ENCODE results near the gene WDPCP. TPM values are rescaled to one million over a fixed set of nuclear protein-coding genes. Genes with fewer than 3 reads are reported as not detected.
"Not testable (repeated sequence)": the region's sequence is repeated elsewhere in the genome, so short reads cannot be mapped to it uniquely, and the experiment has no call there.

The WDPCP gene
- total RNA-seq, 8 experiments from 2014 or later: 5.6 to 22.4 (median 14.6) TPM

- ATAC-seq (replicated peaks in 6 of 8): peak in 1 of 8 experiments; percentile 35
- WGBS, 10 experiments: 31 to 100% (median 85%) methylated on average over 1 to 2 of the region's 2 CpGs
Measured at GRCh38 chr2:63192889-63193774, 395.1 kb downstream of the WDPCP start.

GRCh38 chr2:63192169-63192888 lies 395.9 kb downstream of the WDPCP start:
- no peak for ATAC-seq (replicated peaks in 6 of 8)
- Histone ChIP-seq H3K4me1 (replicated peaks in 1 of 2) (no peaks in the 10 kb centered on the region), H3K4me3 (no peak overlapping the region), H3K27ac (no peak overlapping the region)
- in situ Hi-C loops (cut with MboI; ENCODE audit: low pct_unique_long_range_greater_than_20kb in 2 of 9, low sequenced_read_pairs in 9 of 9, unreplicated experiment in 9 of 9): loop anchor here in 1 of 9 experiments (25.0 kb wide), 2 partner anchors 405 to 730 kb away; no protein-coding TSS in a partner anchor

More at GRCh38 chr2:63192889-63193774, 395.1 kb downstream of the WDPCP start:
- Histone ChIP-seq H3K4me1 (replicated peaks in 1 of 2) (no peaks in the 10 kb centered on the region), H3K27ac (no peak overlapping the region), H3K4me3 (no peak overlapping the region)
- in situ Hi-C loops (cut with MboI; ENCODE audit: low pct_unique_long_range_greater_than_20kb in 2 of 9, low sequenced_read_pairs in 9 of 9, unreplicated experiment in 9 of 9): loop anchor here in 1 of 9 experiments (25.0 kb wide), 2 partner anchors 406 to 731 kb away; no protein-coding TSS in a partner anchor

DNA sequence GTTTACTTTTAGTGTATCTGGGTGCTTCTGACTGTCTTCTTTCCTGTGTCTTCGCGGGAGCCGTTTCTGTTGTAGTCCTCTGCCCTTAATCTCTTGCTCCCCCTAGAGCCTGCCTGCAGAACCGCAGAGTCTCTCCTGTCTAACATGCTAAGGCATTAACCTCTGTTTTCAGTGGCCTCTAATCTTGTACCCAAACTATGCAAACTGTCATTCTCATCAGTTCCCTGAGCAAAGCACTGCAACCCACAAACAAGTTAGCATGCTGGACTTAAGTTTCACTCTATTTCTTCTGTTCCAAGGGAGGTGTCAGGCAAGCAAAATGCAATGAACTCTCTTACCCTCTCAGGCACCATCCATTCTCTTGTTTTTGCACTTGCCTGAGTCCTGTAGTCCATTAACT lies 399.3 kb downstream of the WDPCP start:
- no peak overlapping the region for H3K4me3 ChIP-seq
- in situ Hi-C loops (cut with MboI; ENCODE audit: low pct_unique_long_range_greater_than_20kb in 2 of 9, low sequenced_read_pairs in 9 of 9, unreplicated experiment in 9 of 9): loop anchor here in 1 of 9 experiments (25.0 kb wide), 2 partner anchors 402 to 727 kb away; no protein-coding TSS in a partner anchor
- ATAC-seq (replicated peaks in 6 of 8): peak in 3 of 8 experiments; percentile 75 to 94 (median 93)
- H3K27ac ChIP-seq: no peak overlapping the region
- H3K4me1 ChIP-seq (replicated peaks in 1 of 2): no peaks in the 10 kb centered on the region
- WGBS, 10 experiments: 6 to 82% (median 35%) methylated on average over 1 to 4 of the region's 4 CpGs; no CpG with 5 or more reads in 2 of the 10 experiments

- no peak for ATAC-seq (replicated peaks in 6 of 8)
- 87 to 100% (median 100%) methylated on average over 1 to 3 of the region's 3 CpGs; no CpG with 5 or more reads in 3 of the 10 experiments for WGBS, 10 experiments
- Histone ChIP-seq H3K4me1 (replicated peaks in 1 of 2) (no peaks in the 10 kb centered on the region), H3K4me3 (no peak overlapping the region), H3K27ac (no peak overlapping the region)
- in situ Hi-C loops (cut with MboI; ENCODE audit: low pct_unique_long_range_greater_than_20kb in 2 of 9, low sequenced_read_pairs in 9 of 9, unreplicated experiment in 9 of 9): loop anchor here in 1 of 9 experiments (25.0 kb wide), 2 partner anchors 399 to 724 kb away; no protein-coding TSS in a partner anchor
Measured at GRCh38 chr2:63186331-63186730, 401.9 kb downstream of the WDPCP start.

- Histone ChIP-seq H3K27ac (no peak overlapping the region), H3K4me1 (replicated peaks in 1 of 2) (no peaks in the 10 kb centered on the region), H3K4me3 (no peak overlapping the region)
- WGBS, 10 experiments: 0 to 100% (median 63%) methylated on average over 1 of the region's 1 CpG; no CpG with 5 or more reads in 1 of the 10 experiments
- ATAC-seq (replicated peaks in 6 of 8): no peak
- in situ Hi-C loops (cut with MboI; ENCODE audit: low pct_unique_long_range_greater_than_20kb in 2 of 9, low sequenced_read_pairs in 9 of 9, unreplicated experiment in 9 of 9): no loop called here
Measured at GRCh38 chr2:63163161-63163820, 425.0 kb downstream of the WDPCP start.

GRCh38 chr2:63159262-63159661 lies 429.0 kb downstream of the WDPCP start:
- H3K4me1 ChIP-seq (replicated peaks in 1 of 2): no peaks in the 10 kb centered on the region
- in situ Hi-C loops (cut with MboI; ENCODE audit: low pct_unique_long_range_greater_than_20kb in 2 of 9, low sequenced_read_pairs in 9 of 9, unreplicated experiment in 9 of 9): no loop called here
- no peak for ATAC-seq (replicated peaks in 6 of 8)
- H3K27ac ChIP-seq: no peak overlapping the region
- WGBS, 10 experiments: 86 to 100% (median 100%) methylated on average over 1 of the region's 1 CpG; no CpG with 5 or more reads in 2 of the 10 experiments
- H3K4me3 ChIP-seq: no peak overlapping the region

DNA sequence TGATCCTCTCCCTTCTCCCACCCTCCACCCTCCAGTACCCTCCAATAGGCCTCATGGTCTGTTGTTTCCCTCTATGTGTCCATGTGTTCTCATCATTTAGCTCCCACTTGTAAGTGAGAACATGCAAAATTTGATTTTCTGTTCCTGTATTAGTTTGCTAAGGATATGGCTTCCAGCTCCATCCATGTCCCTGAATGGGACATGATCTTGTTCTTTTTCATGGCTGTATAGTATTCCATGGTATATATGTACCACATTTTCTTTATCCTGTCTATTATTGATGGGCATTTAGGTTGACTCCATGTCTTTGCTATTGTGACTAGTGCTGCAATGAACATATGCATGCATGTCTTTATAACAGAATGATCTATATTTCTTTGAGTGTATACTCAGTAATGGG lies 451.6 kb downstream of the WDPCP start:
- H3K4me3 ChIP-seq; H3K4me1 ChIP-seq (replicated peaks in 1 of 2); in situ Hi-C loops (cut with MboI; ENCODE audit: low pct_unique_long_range_greater_than_20kb in 2 of 9, low sequenced_read_pairs in 9 of 9, unreplicated experiment in 9 of 9); H3K27ac ChIP-seq; ATAC-seq (replicated peaks in 6 of 8): not testable (repeated sequence)

- Histone ChIP-seq H3K4me1 (replicated peaks in 1 of 2) (no peaks in the 10 kb centered on the region), H3K4me3 (no peak overlapping the region), H3K27ac (no peak overlapping the region)
- WGBS, 10 experiments: 64 to 90% (median 80%) methylated on average over 1 to 2 of the region's 2 CpGs; no CpG with 5 or more reads in 6 of the 10 experiments
- ATAC-seq (replicated peaks in 6 of 8): no peak
- in situ Hi-C loops (cut with MboI; ENCODE audit: low pct_unique_long_range_greater_than_20kb in 2 of 9, low sequenced_read_pairs in 9 of 9, unreplicated experiment in 9 of 9): no loop called here
Measured at GRCh38 chr2:63132020-63132419, 456.3 kb downstream of the WDPCP start.

DNA sequence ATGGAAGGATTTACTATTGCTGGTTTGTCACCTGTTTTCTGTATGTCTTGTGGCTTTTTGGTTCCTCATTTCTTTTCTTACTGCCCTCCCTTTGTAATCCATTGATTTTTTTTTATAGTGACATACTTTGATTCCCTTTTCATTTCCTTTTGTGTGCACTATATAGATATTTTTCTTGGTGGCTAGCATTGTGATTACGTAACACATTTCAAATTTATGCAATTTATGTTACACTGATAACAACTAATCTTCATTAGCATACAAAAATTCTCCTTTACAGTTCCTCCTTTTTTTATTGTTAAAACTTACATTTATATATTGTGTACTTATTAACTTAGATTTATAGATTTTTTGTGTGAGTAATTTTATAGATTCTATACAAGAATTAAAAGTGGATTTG lies 457.1 kb downstream of the WDPCP start:
- WGBS, 10 experiments: 83 to 100% (median 92%) methylated on average over 1 of the region's 1 CpG; no CpG with 5 or more reads in 1 of the 10 experiments
- in situ Hi-C loops (cut with MboI; ENCODE audit: low pct_unique_long_range_greater_than_20kb in 2 of 9, low sequenced_read_pairs in 9 of 9, unreplicated experiment in 9 of 9): no loop called here

DNA sequence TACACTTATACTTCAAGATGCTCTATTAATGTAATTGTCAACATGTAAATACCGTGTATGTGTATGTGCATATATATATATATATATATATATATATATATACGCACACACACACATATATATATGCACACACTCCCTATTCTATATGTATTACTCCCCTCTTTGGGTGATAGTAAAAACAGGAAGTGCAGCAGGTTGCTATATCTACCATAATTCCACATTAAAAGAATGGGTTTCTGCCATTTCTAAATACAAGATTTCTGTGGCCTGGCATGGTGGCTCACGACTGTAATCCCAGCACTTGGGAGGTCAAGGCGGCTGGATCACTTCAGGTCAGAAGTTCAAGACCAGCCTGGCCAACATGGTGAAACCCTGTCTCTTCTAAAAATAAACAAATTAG lies 460.7 kb downstream of the WDPCP start:
- 75 to 100% (median 95%) methylated on average over 1 to 2 of the region's 4 CpGs; no CpG with 5 or more reads in 4 of the 10 experiments for WGBS, 10 experiments
- in situ Hi-C loops (cut with MboI; ENCODE audit: low pct_unique_long_range_greater_than_20kb in 2 of 9, low sequenced_read_pairs in 9 of 9, unreplicated experiment in 9 of 9): no loop called here
- H3K27ac ChIP-seq: no peak overlapping the region
- no peaks in the 10 kb centered on the region for H3K4me1 ChIP-seq (replicated peaks in 1 of 2)
- no peak overlapping the region for H3K4me3 ChIP-seq
- ATAC-seq (replicated peaks in 6 of 8): no peak

More for the DNA sequence above, 457.1 kb downstream of the WDPCP start:
- Histone ChIP-seq H3K27ac (no peak overlapping the region), H3K4me3 (no peak overlapping the region), H3K4me1 (replicated peaks in 1 of 2) (no peaks in the 10 kb centered on the region)
- ATAC-seq (replicated peaks in 6 of 8): no peak

GRCh38 chr2:63124850-63125249 lies 463.4 kb downstream of the WDPCP start:
- 55 to 100% (median 95%) methylated on average over 1 to 3 of the region's 3 CpGs for WGBS, 10 experiments

DNA sequence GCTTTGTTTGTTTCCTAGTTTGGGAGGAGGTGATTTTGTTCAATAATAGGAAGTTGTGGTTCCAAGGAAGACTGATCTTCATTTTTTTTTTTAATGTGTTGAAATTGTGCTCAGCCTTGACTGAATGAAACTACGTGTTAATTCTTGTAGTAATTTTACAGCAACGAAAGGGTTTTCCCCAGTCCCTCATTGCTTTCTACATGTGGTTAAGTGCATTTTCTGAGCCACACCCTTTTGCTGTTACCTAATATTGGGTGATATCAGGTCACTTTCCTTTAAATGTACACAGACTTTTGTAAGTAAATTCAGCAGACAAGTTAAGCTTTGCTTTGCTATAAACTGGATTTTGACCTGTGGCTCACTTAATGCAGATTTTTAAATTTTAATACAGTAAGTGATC lies 464.1 kb downstream of the WDPCP start:
- Histone ChIP-seq H3K4me3 (no peak overlapping the region), H3K4me1 (replicated peaks in 1 of 2) (no peaks in the 10 kb centered on the region), H3K27ac (no peak overlapping the region)
- in situ Hi-C loops (cut with MboI; ENCODE audit: low pct_unique_long_range_greater_than_20kb in 2 of 9, low sequenced_read_pairs in 9 of 9, unreplicated experiment in 9 of 9): no loop called here
- ATAC-seq (replicated peaks in 6 of 8): peak in 2 of 8 experiments; percentile 75 to 80
- 0 to 100% (median 36%) methylated on average over 1 to 2 of the region's 2 CpGs; no CpG with 5 or more reads in 2 of the 10 experiments for WGBS, 10 experiments

More at GRCh38 chr2:63124850-63125249, 463.4 kb downstream of the WDPCP start:
- Histone ChIP-seq H3K4me3 (no peak overlapping the region), H3K4me1 (replicated peaks in 1 of 2) (no peaks in the 10 kb centered on the region), H3K27ac (no peak overlapping the region)
- no peak for ATAC-seq (replicated peaks in 6 of 8)
- in situ Hi-C loops (cut with MboI; ENCODE audit: low pct_unique_long_range_greater_than_20kb in 2 of 9, low sequenced_read_pairs in 9 of 9, unreplicated experiment in 9 of 9): no loop called here

Data from motor neuron (in vitro differentiated cells).